A549 (cell line): ENCODE results near the gene RAD9A. TPM values are rescaled to one million over a fixed set of nuclear protein-coding genes. Genes with fewer than 3 reads are reported as not detected.

Source experiments
- ATAC-seq, 2 experiments: fragments of 200-7000 bp in 1 of 2; fragments of >200 bp in 1 of 2; cut with Nextera tagmentation in 1 of 2; cut with Tn5 transposase in 1 of 2; 3 replicates each; pipeline versions ENCODE4 v1.8.0 to v1.9.1; 2018 to 2020; ENCODE audit warnings: mild to moderate bottlenecking in 1 of 2, moderate library complexity in 1 of 2
- CTCF ChIA-PET: fragments of 300-600 bp; sonication (Branson Sonifier 250); formaldehyde crosslinking; extraction: SDS; loops from one replicate; lab custom pipeline; 2021; ENCODE audit warnings: antibody characterized with exemption, inconsistent platforms; lab: Yijun Ruan, JAX
- POLR2A ChIA-PET: fragments of 350-600 bp; formaldehyde crosslinking; extraction: SDS; loops from one replicate; lab custom pipeline; 2021; ENCODE audit warnings: antibody characterized with exemption, inconsistent platforms; lab: Yijun Ruan, JAX
- DNase-seq, 2 experiments: peaks; one replicate each; pipeline versions ENCODE4 v3.0.0 to v3.0.0-alpha.2; 2011 to 2016; ENCODE audit warnings: low read depth in 1 of 2, low spot score in 1 of 2
- FAIRE-seq: peaks from 2 replicates; lab custom pipeline; 2011; peaks lifted over from hg19 to GRCh38; lab: Jason Lieb, UNC
- H3K27ac ChIP-seq, 2 experiments: fragments of >200 bp; sonication (Bioruptor Twin); formaldehyde crosslinking; 3 replicates each; pipeline ENCODE4 v1.5.1; 2016 to 2017
- H3K4me1 ChIP-seq: fragments of >200 bp; sonication (Bioruptor Twin); formaldehyde crosslinking; 3 replicates; pipeline ENCODE4 v1.6.1; 2016
- H3K4me2 ChIP-seq: fragments of >200 bp; sonication (Bioruptor Twin); formaldehyde crosslinking; 3 replicates; pipeline ENCODE4 v1.6.1; 2016
- H3K4me3 ChIP-seq: fragments of >200 bp; sonication (Bioruptor Twin); formaldehyde crosslinking; 3 replicates; pipeline ENCODE4 v1.5.1; 2016
- H3K9me3 ChIP-seq: fragments of >200 bp; sonication (Bioruptor Twin); formaldehyde crosslinking; 3 replicates; pipeline ENCODE4 v1.6.1; 2016
- BCL3 ChIP-seq: fragments of >200 bp; sonication (Bioruptor Twin); formaldehyde crosslinking; IDR thresholded peaks from 3 replicates; pipeline ENCODE4 v1.6.1; 2016
- BHLHE40 ChIP-seq: IDR thresholded peaks from 2 replicates; pipeline ENCODE4 v1.6.1; 2012; ENCODE audit warnings: low read depth, low read length, inconsistent platforms
- CBX2 ChIP-seq: fragments of 200-600 bp; sonication (generic); IDR thresholded peaks from 2 replicates; pipeline ENCODE4 v1.6.1; 2016; ENCODE audit warnings: low read depth, mild to moderate bottlenecking, borderline replicate concordance
- CBX8 ChIP-seq: fragments of 200-600 bp; sonication (generic); IDR thresholded peaks from 2 replicates; pipeline ENCODE4 v1.6.1; 2016
- CHD2 ChIP-seq: fragments of 150-350 bp; IDR thresholded peaks from 2 replicates; pipeline ENCODE4 v1.6.1; 2014; ENCODE audit warnings: low read length; ENCODE audit not compliant: partially characterized antibody
- CHD4 ChIP-seq: fragments of 200-600 bp; sonication (generic); IDR thresholded peaks from 2 replicates; pipeline ENCODE4 v1.6.1; 2016; ENCODE audit warnings: antibody characterized with exemption, mild to moderate bottlenecking, borderline replicate concordance
- CTCF ChIP-seq: fragments of >200 bp; sonication (Bioruptor Twin); formaldehyde crosslinking; IDR thresholded peaks from 3 replicates; pipeline ENCODE4 v1.5.1; 2016
- EHF ChIP-seq: fragments of 250-450 bp; sonication (Bioruptor Pico); IDR thresholded peaks from 2 replicates; pipeline ENCODE4 v1.5.0; 2020; ENCODE audit warnings: mild to moderate bottlenecking
- GATA3 ChIP-seq: IDR thresholded peaks from 2 replicates; pipeline ENCODE4 v1.6.1; 2012; ENCODE audit warnings: borderline replicate concordance
- HES2 ChIP-seq: fragments of >200 bp; sonication (Bioruptor Twin); formaldehyde crosslinking; IDR thresholded peaks from 2 replicates; pipeline ENCODE4 v1.6.1; 2016
- HEYL ChIP-seq: fragments of 250-450 bp; sonication (Bioruptor Pico); IDR thresholded peaks from 2 replicates; pipeline ENCODE4 v1.8.0; 2021; ENCODE audit warnings: mild to moderate bottlenecking, moderate library complexity
- HMGXB4 ChIP-seq: fragments of 250-450 bp; sonication (Bioruptor Pico); IDR thresholded peaks from 2 replicates; pipeline ENCODE4 v1.5.0; 2021; ENCODE audit warnings: mild to moderate bottlenecking, moderate library complexity, borderline replicate concordance
- HOXA7 ChIP-seq: fragments of 250-450 bp; sonication (Bioruptor Pico); IDR thresholded peaks from 2 replicates; pipeline ENCODE4 v1.5.0; 2020; ENCODE audit warnings: mild to moderate bottlenecking, moderate library complexity
- HOXB5 ChIP-seq: fragments of 250-450 bp; sonication (Bioruptor Pico); IDR thresholded peaks from 2 replicates; pipeline ENCODE4 v1.5.0; 2020; ENCODE audit warnings: mild to moderate bottlenecking, moderate library complexity
- JUN ChIP-seq, 2 experiments: fragments of >200 bp; sonication (Bioruptor Twin); formaldehyde crosslinking; IDR thresholded peaks; 2 replicates in 1 of 2; 3 replicates in 1 of 2; pipeline ENCODE4 v1.6.1; 2016 to 2017
- JUNB ChIP-seq: fragments of >200 bp; sonication (Bioruptor Twin); formaldehyde crosslinking; IDR thresholded peaks from 2 replicates; pipeline ENCODE4 v1.6.1; 2016
- MAFK ChIP-seq: fragments of 450-650 bp; IDR thresholded peaks from 2 replicates; pipeline ENCODE4 v1.6.1; 2014; ENCODE audit not compliant: partially characterized antibody
- MAX ChIP-seq: IDR thresholded peaks from 2 replicates; pipeline ENCODE4 v1.6.1; 2012
- NFE2L2 ChIP-seq: fragments of 150-350 bp; conservative IDR thresholded peaks from 2 replicates; pipeline ENCODE4 v1.6.1; 2014; ENCODE audit warnings: low read length
- POLR2AphosphoS2 ChIP-seq: conservative IDR thresholded peaks from 2 replicates; pipeline ENCODE4 v1.6.1; 2012; ENCODE audit warnings: low read length, improper control_type of control experiment, inconsistent platforms
- RAD21 ChIP-seq, 2 experiments: fragments of >200 bp in 1 of 2; sonication (Bioruptor Twin) in 1 of 2; formaldehyde crosslinking in 1 of 2; IDR thresholded peaks in 1 of 2; conservative IDR thresholded peaks in 1 of 2; 2 replicates in 1 of 2; 3 replicates in 1 of 2; pipeline ENCODE4 v1.6.1; 2012 to 2018; ENCODE audit warnings: inconsistent platforms in 1 of 2
- RARB ChIP-seq: fragments of 250-450 bp; sonication (Bioruptor Pico); IDR thresholded peaks from 2 replicates; pipeline ENCODE4 v1.8.0; 2021; ENCODE audit warnings: mild to moderate bottlenecking, moderate library complexity
- RCOR1 ChIP-seq: fragments of 150-350 bp; IDR thresholded peaks from 2 replicates; pipeline ENCODE4 v1.6.1; 2014; ENCODE audit warnings: antibody characterized with exemption, low read length, low read depth
- RFX5 ChIP-seq: fragments of 450-650 bp; IDR thresholded peaks from 2 replicates; pipeline ENCODE4 v1.7.1; 2014; ENCODE audit warnings: antibody characterized with exemption, mild to moderate bottlenecking, moderate library complexity
- RNF2 ChIP-seq: fragments of 200-600 bp; sonication (generic); IDR thresholded peaks from 2 replicates; pipeline ENCODE4 v1.6.1; 2016; ENCODE audit warnings: low read depth, mild to moderate bottlenecking, antibody characterized with exemption, moderate library complexity, borderline replicate concordance
- SMC3 ChIP-seq: fragments of >200 bp; sonication (Bioruptor Twin); formaldehyde crosslinking; IDR thresholded peaks from 3 replicates; pipeline ENCODE4 v1.6.1; 2018; ENCODE audit warnings: inconsistent platforms
- SREBF2 ChIP-seq: fragments of 450-650 bp; IDR thresholded peaks from 2 replicates; pipeline ENCODE4 v1.6.1; 2014; ENCODE audit warnings: mild to moderate bottlenecking, moderate library complexity
- ZC3H11A ChIP-seq: fragments of 450-650 bp; IDR thresholded peaks from 2 replicates; pipeline ENCODE4 v1.6.1; 2014; ENCODE audit warnings: antibody characterized with exemption, mild to moderate bottlenecking
- ZSCAN20 ChIP-seq: fragments of 250-450 bp; sonication (Bioruptor Pico); IDR thresholded peaks from 2 replicates; pipeline ENCODE4 v1.8.0; 2022; ENCODE audit warnings: mild to moderate bottlenecking, moderate library complexity
- WGBS: methylation state at CpG from one replicate; pipeline ENCODE4 v1.1.6; 2017; ENCODE audit errors: missing lambda C conversion rate; 5-methylcytosine and 5-hydroxymethylcytosine counted together
- polyA plus RNA-seq, 4 experiments: library from polyadenylated mRNA; depleted of rRNA in 3 of 4; stranded (reverse); fragments of >200 nt; fragmentation: RNase III in 1 of 4; extraction: RNeasy Plus Mini Kit Qiagen cat#74134 plus additional on column Dnase treatment in 1 of 4; gene quantifications; 2 replicates in 3 of 4; 3 replicates in 1 of 4; pipeline ENCODE4 v1.2.3, GENCODE V29; 2011 to 2017

Gene RAD9A
- polyA plus RNA-seq, 2 of the 4 experiments (the other 2 are of a cell fraction), result 19.0 to 43.7 TPM

- TF ChIP-seq MAFK (no peak), SMC3 (no peak), POLR2AphosphoS2 (no peak), HOXA7 (no peak), RAD21 (conservative IDR thresholded peaks at IDR 0.05 in 1 of 2, IDR thresholded peaks at IDR 0.05 in 1 of 2) (no peak), GATA3 (no peak), CHD4 (no peak), ZSCAN20 (no peak), NFE2L2 (no peak), RFX5 (no peak), CHD2 (no peak)
Measured at GRCh38 chr11:67429038-67429668, 37.4 kb downstream of the RAD9A start (continued).

- POLR2A ChIA-PET, result no interaction called here
- FAIRE-seq (no peak), ATAC-seq (no peak), DNase-seq (no peak)
- CTCF ChIA-PET, result interaction anchor here (0.7 to 1.6 kb wide), 4 partner anchors 9 to 167 kb away, joined by 3 to 5 read pairs (median 4); no protein-coding TSS in a partner anchor
- Histone ChIP-seq H3K4me2 (peak overlapping the region; percentile 85), H3K9me3 (no peaks in the 10 kb centered on the region), H3K4me3 (no peak overlapping the region), H3K27ac (no peak overlapping the region), H3K4me1 (peaks cover 11% of the 10 kb centered on the region; the same call in 2 of the 3 replicates)
- TF ChIP-seq BCL3 (no peak), JUNB (no peak), RARB (CRISPR knock-in tag) (no peak), HES2 (no peak), JUN (IDR thresholded peaks at IDR 0.05) (no peak), BHLHE40 (no peak), MAFK (no peak), CBX2 (no peak), HOXB5 (no peak), SMC3 (no peak), ZC3H11A (no peak), RAD21 (conservative IDR thresholded peaks at IDR 0.05 in 1 of 2, IDR thresholded peaks at IDR 0.05 in 1 of 2) (no peak)
- WGBS, result 86% methylated on average over 11 of the region's 11 CpGs
Measured at GRCh38 chr11:67429722-67430121, 37.9 kb downstream of the RAD9A start.

- FAIRE-seq, result no peak
- TF ChIP-seq CBX2 (no peak), RNF2 (no peak), HMGXB4 (CRISPR knock-in tag) (no peak), MAX (no peak), HES2 (no peak), RCOR1 (no peak), CBX8 (no peak), EHF (CRISPR knock-in tag) (no peak), SREBF2 (no peak), HEYL (CRISPR knock-in tag) (no peak), CTCF (no peak), JUN (IDR thresholded peaks at IDR 0.05) (no peak)
Measured at GRCh38 chr11:67431346-67432249, 39.8 kb downstream of the RAD9A start.

More at GRCh38 chr11:67431346-67432249, 39.8 kb downstream of the RAD9A start:
- WGBS, result 86% methylated on average over 24 of the region's 24 CpGs
- no peaks in the 10 kb centered on the region for H3K9me3 ChIP-seq
- DNase-seq, result no peak
- peaks cover 19% of the 10 kb centered on the region; the same call in 2 of the 3 replicates for H3K4me1 ChIP-seq
- CTCF ChIA-PET, result interaction anchor here (0.7 to 1.6 kb wide), 2 partner anchors 26 to 50 kb away, joined by 3 to 5 read pairs; no protein-coding TSS in a partner anchor
- POLR2A ChIA-PET, result no interaction called here
- no peak overlapping the region for H3K27ac ChIP-seq
- no peak for ATAC-seq
- H3K4me2 ChIP-seq, result no peak overlapping the region
- no peak overlapping the region for H3K4me3 ChIP-seq
